MCF 10A (cell line): ENCODE data around the gene ICAM4. TPM values are rescaled to one million over a fixed set of nuclear protein-coding genes. Genes with fewer than 3 reads are reported as not detected.

Experiments used
- BruUV-seq: library from RNA; stranded (reverse); fragments of 400-500 nt; replicated peaks from 2 replicates; lab custom pipeline; 2021; lab: Mats Ljungman, UMichigan
- CTCF ChIA-PET: fragments of 300-600 bp; sonication (Branson Sonifier 250); formaldehyde crosslinking; extraction: SDS; loops from one replicate; lab custom pipeline; 2021; ENCODE audit warnings: antibody characterized with exemption, inconsistent platforms; lab: Yijun Ruan, JAX
- POLR2A ChIA-PET: fragments of 300-600, 350-650 bp; sonication (Branson Sonifier 250); formaldehyde crosslinking; extraction: SDS; loops from one replicate; lab custom pipeline; 2020; ENCODE audit warnings: antibody characterized with exemption, inconsistent platforms; lab: Yijun Ruan, JAX
- DNase-seq: peaks from one replicate; pipeline ENCODE4 v3.0.0-alpha.2; 2018; ENCODE audit not compliant: unreplicated experiment
- H3K27ac Mint-ChIP-seq: one replicate; pipeline ENCODE4 v1.8.0; 2022; ENCODE audit warnings: mild to moderate bottlenecking, low read depth, mixed read lengths; ENCODE audit not compliant: unreplicated experiment
- H3K27me3 Mint-ChIP-seq: one replicate; pipeline ENCODE4 v1.8.0; 2022; ENCODE audit warnings: mixed read lengths; ENCODE audit not compliant: insufficient read depth, unreplicated experiment
- H3K36me3 Mint-ChIP-seq: one replicate; pipeline ENCODE4 v1.8.0; 2022; ENCODE audit warnings: mild to moderate bottlenecking, moderate library complexity, mixed read lengths; ENCODE audit not compliant: insufficient read depth, unreplicated experiment
- H3K4me1 Mint-ChIP-seq: one replicate; pipeline ENCODE4 v1.8.0; 2022; ENCODE audit warnings: mixed read lengths; ENCODE audit not compliant: insufficient read depth, unreplicated experiment
- H3K4me3 Mint-ChIP-seq: one replicate; pipeline ENCODE4 v1.8.0; 2022; ENCODE audit warnings: mild to moderate bottlenecking, moderate library complexity, mixed read lengths; ENCODE audit not compliant: unreplicated experiment
- H3K9me3 Mint-ChIP-seq: one replicate; pipeline ENCODE4 v1.8.0; 2022; ENCODE audit warnings: mixed read lengths; ENCODE audit not compliant: unreplicated experiment
- intact Hi-C: fragments of 100-400 bp; cut with micrococcal nuclease; formaldehyde crosslinking; loops from 2 replicates; pipeline ENCODE4 v1.14.1; 2022
- total RNA-seq: library from RNA; stranded (reverse); gene quantifications from 2 replicates; pipeline ENCODE4 v1.2.3, GENCODE V29; 2022
- TF ChIP-seq, protein P1 (sequence below): fragments of 200-600 bp; IDR thresholded peaks from one replicate; pipeline ENCODE4 v1.8.0; 2022; ENCODE audit warnings: antibody characterized with exemption, mild to moderate bottlenecking; ENCODE audit not compliant: unreplicated experiment

The ICAM4 gene
- total RNA-seq, 1 experiment from 2014 or later: not detected

DNA sequence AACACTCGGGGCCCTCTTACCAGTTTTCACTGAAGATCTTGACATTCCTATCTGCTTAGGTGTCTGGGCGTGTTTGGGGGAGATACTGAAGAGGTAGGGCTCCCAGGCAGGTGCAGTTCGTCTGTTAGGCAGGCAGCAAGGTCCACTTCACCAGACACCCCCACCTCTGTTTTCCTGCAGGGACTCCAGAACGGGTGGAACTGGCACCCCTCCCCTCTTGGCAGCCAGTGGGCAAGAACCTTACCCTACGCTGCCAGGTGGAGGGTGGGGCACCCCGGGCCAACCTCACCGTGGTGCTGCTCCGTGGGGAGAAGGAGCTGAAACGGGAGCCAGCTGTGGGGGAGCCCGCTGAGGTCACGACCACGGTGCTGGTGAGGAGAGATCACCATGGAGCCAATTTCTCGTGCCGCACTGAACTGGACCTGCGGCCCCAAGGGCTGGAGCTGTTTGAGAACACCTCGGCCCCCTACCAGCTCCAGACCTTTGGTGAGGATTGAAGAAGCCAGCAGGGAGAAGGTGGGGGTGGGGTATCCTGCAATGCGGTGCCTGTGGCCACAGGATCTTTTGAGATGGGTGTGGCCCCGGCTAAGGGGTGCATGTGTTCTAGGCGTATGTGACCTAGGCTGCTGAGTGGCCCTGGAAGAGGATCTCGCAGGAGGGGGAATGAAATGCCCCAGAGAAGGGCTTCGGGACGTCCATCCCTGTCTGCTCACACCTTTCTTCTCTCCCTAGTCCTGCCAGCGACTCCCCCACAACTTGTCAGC, 3.3 kb upstream of the ICAM4 start:
- intact Hi-C loops: no loop called here
- ChIA-PET CTCF (interaction anchor here (0.8 kb wide), 1 partner anchor 13 kb away, joined by 5 read pairs; no protein-coding TSS in a partner anchor), POLR2A (no interaction called here)
- no TSS peak for BruUV-seq
- TF ChIP-seq, protein P1, sequence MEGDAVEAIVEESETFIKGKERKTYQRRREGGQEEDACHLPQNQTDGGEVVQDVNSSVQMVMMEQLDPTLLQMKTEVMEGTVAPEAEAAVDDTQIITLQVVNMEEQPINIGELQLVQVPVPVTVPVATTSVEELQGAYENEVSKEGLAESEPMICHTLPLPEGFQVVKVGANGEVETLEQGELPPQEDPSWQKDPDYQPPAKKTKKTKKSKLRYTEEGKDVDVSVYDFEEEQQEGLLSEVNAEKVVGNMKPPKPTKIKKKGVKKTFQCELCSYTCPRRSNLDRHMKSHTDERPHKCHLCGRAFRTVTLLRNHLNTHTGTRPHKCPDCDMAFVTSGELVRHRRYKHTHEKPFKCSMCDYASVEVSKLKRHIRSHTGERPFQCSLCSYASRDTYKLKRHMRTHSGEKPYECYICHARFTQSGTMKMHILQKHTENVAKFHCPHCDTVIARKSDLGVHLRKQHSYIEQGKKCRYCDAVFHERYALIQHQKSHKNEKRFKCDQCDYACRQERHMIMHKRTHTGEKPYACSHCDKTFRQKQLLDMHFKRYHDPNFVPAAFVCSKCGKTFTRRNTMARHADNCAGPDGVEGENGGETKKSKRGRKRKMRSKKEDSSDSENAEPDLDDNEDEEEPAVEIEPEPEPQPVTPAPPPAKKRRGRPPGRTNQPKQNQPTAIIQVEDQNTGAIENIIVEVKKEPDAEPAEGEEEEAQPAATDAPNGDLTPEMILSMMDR: no peak
- Mint-ChIP-seq H3K4me3 (no peak overlapping the region), H3K4me1 (peaks cover 24% of the 10 kb centered on the region), H3K27ac (no peak overlapping the region), H3K9me3 (no peaks in the 10 kb centered on the region), H3K36me3 (peaks cover 15% of the 10 kb centered on the region), H3K27me3 (no peaks in the 10 kb centered on the region)
- DNase-seq: no peak

DNA sequence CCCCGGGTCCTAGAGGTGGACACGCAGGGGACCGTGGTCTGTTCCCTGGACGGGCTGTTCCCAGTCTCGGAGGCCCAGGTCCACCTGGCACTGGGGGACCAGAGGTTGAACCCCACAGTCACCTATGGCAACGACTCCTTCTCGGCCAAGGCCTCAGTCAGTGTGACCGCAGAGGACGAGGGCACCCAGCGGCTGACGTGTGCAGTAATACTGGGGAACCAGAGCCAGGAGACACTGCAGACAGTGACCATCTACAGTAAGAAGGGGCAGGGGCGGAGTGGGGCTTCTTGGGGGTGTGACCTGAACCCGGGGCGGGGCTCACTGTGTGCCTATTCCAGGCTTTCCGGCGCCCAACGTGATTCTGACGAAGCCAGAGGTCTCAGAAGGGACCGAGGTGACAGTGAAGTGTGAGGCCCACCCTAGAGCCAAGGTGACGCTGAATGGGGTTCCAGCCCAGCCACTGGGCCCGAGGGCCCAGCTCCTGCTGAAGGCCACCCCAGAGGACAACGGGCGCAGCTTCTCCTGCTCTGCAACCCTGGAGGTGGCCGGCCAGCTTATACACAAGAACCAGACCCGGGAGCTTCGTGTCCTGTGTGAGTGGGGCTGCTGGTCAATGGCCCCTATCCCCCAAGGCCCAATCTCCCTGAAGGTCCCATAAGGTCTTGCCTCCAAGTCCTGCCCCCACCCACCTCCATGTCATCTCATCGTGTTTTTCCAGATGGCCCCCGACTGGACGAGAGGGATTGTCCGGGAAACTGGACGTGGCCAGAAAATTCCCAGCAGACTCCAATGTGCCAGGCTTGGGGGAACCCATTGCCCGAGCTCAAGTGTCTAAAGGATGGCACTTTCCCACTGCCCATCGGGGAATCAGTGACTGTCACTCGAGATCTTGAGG, 2.4 kb upstream of the ICAM4 start:
- H3K4me1 Mint-ChIP-seq: peaks cover 29% of the 10 kb centered on the region
- H3K36me3 Mint-ChIP-seq: peaks cover 6% of the 10 kb centered on the region
- no peak for DNase-seq
- no peaks in the 10 kb centered on the region for H3K27me3 Mint-ChIP-seq
- no peak overlapping the region for H3K4me3 Mint-ChIP-seq
- no peaks in the 10 kb centered on the region for H3K9me3 Mint-ChIP-seq
- no peak overlapping the region for H3K27ac Mint-ChIP-seq
- ChIA-PET CTCF (interaction anchor here (0.7 to 1.4 kb wide), 4 partner anchors 12 to 104 kb away, joined by 3 to 5 read pairs (median 3); no protein-coding TSS in a partner anchor), POLR2A (interaction anchor here (0.7 kb wide), 1 partner anchor 15 kb away, joined by 3 read pairs; no protein-coding TSS in a partner anchor)
- BruUV-seq: no TSS peak
- intact Hi-C loops: no loop called here
- TF ChIP-seq, protein P1: no peak

DNA sequence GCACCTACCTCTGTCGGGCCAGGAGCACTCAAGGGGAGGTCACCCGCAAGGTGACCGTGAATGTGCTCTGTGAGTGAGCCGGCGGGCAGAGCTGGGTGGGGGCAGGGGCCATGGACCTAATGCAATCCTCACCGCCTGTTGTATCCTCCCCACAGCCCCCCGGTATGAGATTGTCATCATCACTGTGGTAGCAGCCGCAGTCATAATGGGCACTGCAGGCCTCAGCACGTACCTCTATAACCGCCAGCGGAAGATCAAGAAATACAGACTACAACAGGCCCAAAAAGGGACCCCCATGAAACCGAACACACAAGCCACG, 1.8 kb upstream of the ICAM4 start:
- Mint-ChIP-seq H3K36me3 (peaks cover under 1% of the 10 kb centered on the region), H3K4me3 (no peak overlapping the region), H3K27me3 (no peaks in the 10 kb centered on the region), H3K9me3 (no peaks in the 10 kb centered on the region), H3K27ac (peak overlapping the region; percentile 5), H3K4me1 (peaks cover 26% of the 10 kb centered on the region)
- TF ChIP-seq, protein P1: no peak
- DNase-seq: no peak
- CTCF ChIA-PET: interaction anchor here (0.7 to 1.4 kb wide), 3 partner anchors 13 to 104 kb away, joined by 3 read pairs; no protein-coding TSS in a partner anchor
- intact Hi-C loops: no loop called here
- POLR2A ChIA-PET: interaction anchor here (0.6 to 0.7 kb wide), 2 partner anchors 16 to 115 kb away, joined by 3 to 4 read pairs; no protein-coding TSS in a partner anchor
- BruUV-seq: no TSS peak
